Measurements from ENCODE around the gene OSER1. TPM values are rescaled to one million over a fixed set of nuclear protein-coding genes. Genes with fewer than 3 reads are reported as not detected.
"Not testable (repeated sequence)": the region's sequence is repeated elsewhere in the genome, so short reads cannot be mapped to it uniquely, and the experiment has no call there.

The OSER1 gene
- total and polyA plus RNA-seq, 2 experiments from 2014 or later: 28.5 to 35.2 TPM

DNA sequence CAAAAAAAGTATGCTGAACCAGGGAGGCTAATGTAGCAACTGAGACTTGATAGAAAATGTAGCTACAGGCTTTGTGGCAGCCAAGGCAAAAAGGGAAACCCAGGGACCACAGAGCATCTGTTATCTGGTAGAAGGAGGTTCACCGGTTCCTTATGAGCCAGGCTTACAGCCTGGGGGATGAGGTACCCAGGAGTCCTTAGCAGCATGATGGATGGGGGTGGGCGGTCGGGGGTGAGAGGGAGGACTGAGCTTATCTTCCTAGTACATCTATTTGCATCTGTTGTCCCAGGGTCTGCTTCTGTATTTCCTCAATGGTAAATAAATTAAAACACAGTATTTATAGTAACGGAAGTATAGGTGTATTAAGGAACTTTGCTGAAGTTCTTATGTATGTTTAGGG is 35.4 kb upstream of the OSER1 start:
- no peak for DNase-seq (ENCODE audit: low read depth in 1 of 2, low spot score in 1 of 2)
- no peaks in the 10 kb centered on the region for H3K36me3 ChIP-seq
- H3K4me3 ChIP-seq: no peak overlapping the region
- H3K27ac ChIP-seq: no peak overlapping the region
- H3K27me3 ChIP-seq: no peaks in the 10 kb centered on the region
- TF ChIP-seq, protein P1, sequence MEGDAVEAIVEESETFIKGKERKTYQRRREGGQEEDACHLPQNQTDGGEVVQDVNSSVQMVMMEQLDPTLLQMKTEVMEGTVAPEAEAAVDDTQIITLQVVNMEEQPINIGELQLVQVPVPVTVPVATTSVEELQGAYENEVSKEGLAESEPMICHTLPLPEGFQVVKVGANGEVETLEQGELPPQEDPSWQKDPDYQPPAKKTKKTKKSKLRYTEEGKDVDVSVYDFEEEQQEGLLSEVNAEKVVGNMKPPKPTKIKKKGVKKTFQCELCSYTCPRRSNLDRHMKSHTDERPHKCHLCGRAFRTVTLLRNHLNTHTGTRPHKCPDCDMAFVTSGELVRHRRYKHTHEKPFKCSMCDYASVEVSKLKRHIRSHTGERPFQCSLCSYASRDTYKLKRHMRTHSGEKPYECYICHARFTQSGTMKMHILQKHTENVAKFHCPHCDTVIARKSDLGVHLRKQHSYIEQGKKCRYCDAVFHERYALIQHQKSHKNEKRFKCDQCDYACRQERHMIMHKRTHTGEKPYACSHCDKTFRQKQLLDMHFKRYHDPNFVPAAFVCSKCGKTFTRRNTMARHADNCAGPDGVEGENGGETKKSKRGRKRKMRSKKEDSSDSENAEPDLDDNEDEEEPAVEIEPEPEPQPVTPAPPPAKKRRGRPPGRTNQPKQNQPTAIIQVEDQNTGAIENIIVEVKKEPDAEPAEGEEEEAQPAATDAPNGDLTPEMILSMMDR (IDR thresholded peaks at IDR 0.05; ENCODE audit: low read depth, low read length): no peak
- H3K4me1 ChIP-seq (ENCODE audit: low read depth): no peaks in the 10 kb centered on the region
- no peaks in the 10 kb centered on the region for H3K9me3 ChIP-seq (ENCODE audit: low read depth)

DNA sequence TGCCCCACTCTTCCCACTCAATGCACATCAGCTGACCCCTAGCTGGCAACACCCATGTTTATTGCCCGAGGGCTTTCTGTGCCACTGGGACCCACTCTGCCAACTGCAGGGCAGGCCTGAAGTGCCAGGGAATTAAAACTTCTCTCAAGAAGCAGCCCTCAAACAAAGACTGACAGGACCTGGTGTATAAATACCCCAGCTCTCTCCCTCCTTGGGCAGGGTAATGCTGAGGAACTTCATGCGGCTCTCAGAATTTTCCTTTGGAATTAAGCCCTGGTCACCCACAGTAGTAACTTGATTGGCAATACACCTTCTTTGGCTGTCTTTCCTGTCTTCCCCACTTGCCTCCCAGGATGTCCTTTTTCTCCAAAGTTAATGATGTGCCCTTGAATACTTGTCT is 31.2 kb upstream of the OSER1 start:
- Histone ChIP-seq H3K4me1 (ENCODE audit: low read depth) (no peaks in the 10 kb centered on the region), H3K36me3 (no peaks in the 10 kb centered on the region), H3K4me3 (no peak overlapping the region), H3K27me3 (no peaks in the 10 kb centered on the region), H3K27ac (no peak overlapping the region), H3K9me3 (ENCODE audit: low read depth) (no peaks in the 10 kb centered on the region)
- DNase-seq (ENCODE audit: low read depth in 1 of 2, low spot score in 1 of 2): no peak
- TF ChIP-seq, protein P1 (IDR thresholded peaks at IDR 0.05; ENCODE audit: low read depth, low read length): no peak

DNA sequence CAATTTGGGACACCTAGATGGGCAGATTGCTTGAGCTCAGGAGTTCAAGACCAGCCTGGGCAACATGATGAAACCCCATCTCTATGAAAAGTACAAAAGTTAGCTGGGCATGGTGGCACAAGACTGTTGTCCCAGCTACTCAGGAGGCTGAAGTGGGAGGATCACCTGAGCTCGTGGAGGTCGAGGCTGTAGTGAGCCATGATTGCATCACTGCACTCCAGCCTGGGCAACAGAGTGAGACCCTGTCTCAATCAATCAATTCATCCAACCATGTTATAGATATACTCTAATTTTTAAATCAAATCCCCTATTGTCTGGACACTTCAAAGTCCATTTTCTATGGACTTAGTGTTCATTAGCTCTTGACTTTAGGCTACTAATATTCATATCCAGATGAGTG is 26.3 kb upstream of the OSER1 start:
- H3K27me3 ChIP-seq; H3K27ac ChIP-seq; H3K36me3 ChIP-seq; H3K4me1 ChIP-seq (ENCODE audit: low read depth); H3K9me3 ChIP-seq (ENCODE audit: low read depth); DNase-seq (ENCODE audit: low read depth in 1 of 2, low spot score in 1 of 2); H3K4me3 ChIP-seq: not testable (repeated sequence)

DNA sequence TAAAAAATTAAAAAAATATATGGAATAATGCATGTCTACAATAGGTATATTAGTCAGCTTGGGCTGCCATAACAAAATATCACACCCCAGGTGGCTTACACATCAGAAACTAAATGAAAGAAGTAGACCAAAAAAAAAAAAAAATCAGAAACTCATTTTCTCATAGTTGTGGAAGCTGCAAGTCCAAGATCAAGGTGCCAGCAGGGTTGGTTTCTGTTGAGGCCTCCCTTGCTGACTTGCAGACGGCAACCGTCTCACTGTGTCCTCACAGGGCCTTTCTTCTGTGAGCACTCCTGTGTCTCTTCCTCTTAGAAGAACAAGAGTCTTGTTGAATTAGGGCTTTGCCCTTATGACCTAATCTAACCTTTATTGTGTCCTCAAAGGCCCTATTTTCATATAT is 25.1 kb upstream of the OSER1 start:
- Histone ChIP-seq H3K4me1 (ENCODE audit: low read depth) (no peaks in the 10 kb centered on the region), H3K36me3 (no peaks in the 10 kb centered on the region), H3K9me3 (ENCODE audit: low read depth) (no peaks in the 10 kb centered on the region), H3K4me3 (no peak overlapping the region), H3K27ac (no peak overlapping the region), H3K27me3 (no peaks in the 10 kb centered on the region)
- TF ChIP-seq, protein P1 (IDR thresholded peaks at IDR 0.05; ENCODE audit: low read depth, low read length): no peak
- DNase-seq (ENCODE audit: low read depth in 1 of 2, low spot score in 1 of 2): no peak

DNA sequence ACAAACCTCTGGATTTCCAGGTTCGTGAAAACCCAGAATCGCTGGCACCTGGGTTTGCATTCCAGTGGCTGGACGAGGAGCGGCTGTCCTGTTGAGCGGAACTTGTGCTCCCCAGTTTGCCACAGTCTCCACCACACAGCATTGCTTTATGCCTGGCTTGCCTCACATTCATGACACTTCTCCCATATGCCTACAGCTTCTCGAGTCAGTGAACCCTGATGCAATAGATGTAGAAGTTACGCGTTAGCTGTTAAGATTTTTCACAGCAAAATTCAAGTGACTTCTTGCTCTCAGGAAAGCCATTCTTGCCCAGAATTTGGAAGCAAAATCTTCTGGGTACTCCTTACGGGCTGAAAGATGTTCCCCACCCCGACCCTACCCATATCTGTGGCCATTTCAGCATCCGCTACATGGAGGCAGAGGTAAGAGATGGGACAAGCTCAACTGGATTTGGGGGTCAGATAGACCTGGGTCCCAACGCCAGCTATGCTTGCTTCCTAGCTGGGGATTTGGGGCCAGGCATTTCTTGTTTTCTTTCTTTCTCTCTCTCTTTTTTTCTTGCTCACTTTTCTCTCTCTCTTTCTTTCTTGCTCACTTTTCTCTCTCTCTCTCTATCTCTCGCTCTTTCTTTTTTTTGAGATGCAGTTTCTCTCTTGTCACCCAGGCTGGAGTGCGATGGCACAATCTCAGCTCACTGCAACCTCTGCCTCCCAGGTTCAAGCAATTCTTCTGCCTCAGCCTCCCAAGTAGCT is 24.2 kb upstream of the OSER1 start:
- H3K4me1 ChIP-seq (ENCODE audit: low read depth): no peaks in the 10 kb centered on the region
- no peak overlapping the region for H3K27ac ChIP-seq
- H3K36me3 ChIP-seq: no peaks in the 10 kb centered on the region
- no peaks in the 10 kb centered on the region for H3K9me3 ChIP-seq (ENCODE audit: low read depth)
- H3K4me3 ChIP-seq: no peak overlapping the region
- TF ChIP-seq, protein P1 (IDR thresholded peaks at IDR 0.05; ENCODE audit: low read depth, low read length): no peak
- H3K27me3 ChIP-seq: no peaks in the 10 kb centered on the region
- DNase-seq (ENCODE audit: low read depth in 1 of 2, low spot score in 1 of 2): no peak

DNA sequence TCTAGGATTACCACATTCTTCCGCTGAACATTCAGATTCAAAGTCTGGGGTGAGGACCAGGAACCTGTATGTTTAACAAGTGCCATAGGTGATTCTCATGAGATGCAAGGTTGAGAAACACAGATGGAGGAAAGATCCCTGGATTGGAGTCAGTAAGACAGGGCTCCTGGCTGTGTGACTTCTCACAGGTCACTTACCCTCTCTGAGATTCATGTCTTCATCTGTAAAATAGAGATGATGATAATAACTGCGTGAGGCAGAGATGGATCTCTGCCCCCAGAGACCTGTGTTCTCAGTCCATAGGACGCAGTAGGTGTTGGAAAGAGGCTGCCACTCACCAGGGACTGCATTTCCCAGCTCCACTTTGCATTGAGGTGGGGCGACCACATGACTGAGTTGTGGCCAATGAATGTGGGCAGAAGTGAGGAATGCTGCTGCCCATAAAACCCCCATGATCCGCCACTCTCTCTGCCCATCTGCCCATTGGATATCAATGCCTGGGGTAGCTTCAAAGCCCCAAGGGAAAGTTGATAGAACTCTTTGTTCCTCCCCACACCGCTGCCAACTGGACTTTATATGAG is 23.0 kb upstream of the OSER1 start:
- TF ChIP-seq, protein P1 (IDR thresholded peaks at IDR 0.05; ENCODE audit: low read depth, low read length): no peak
- Histone ChIP-seq H3K27me3 (no peaks in the 10 kb centered on the region), H3K4me1 (ENCODE audit: low read depth) (no peaks in the 10 kb centered on the region), H3K9me3 (ENCODE audit: low read depth) (no peaks in the 10 kb centered on the region), H3K27ac (no peak overlapping the region), H3K4me3 (no peak overlapping the region), H3K36me3 (no peaks in the 10 kb centered on the region)
- no peak for DNase-seq (ENCODE audit: low read depth in 1 of 2, low spot score in 1 of 2)

DNA sequence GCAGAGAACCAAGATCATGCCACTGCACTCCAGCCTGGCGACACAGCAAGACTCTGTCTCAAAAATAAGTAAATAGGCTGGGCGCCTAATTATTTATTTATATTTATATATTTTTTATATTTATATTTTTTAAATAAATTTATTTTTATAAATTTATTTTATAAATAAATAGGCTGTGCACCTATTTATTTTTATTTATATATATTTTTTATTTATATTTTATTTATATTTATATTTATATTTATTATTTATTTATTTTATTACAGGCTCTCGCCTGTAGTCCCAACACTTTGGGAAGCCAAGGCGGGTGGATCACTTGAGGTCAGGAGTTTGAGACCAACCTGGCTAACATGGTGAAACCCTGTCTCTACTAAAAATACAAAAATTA is 21.9 kb upstream of the OSER1 start:
- not testable (repeated sequence) for H3K27me3 ChIP-seq; H3K9me3 ChIP-seq (ENCODE audit: low read depth); H3K4me3 ChIP-seq; DNase-seq (ENCODE audit: low read depth in 1 of 2, low spot score in 1 of 2); H3K27ac ChIP-seq; H3K36me3 ChIP-seq; H3K4me1 ChIP-seq (ENCODE audit: low read depth)
